Gastrocnemius medialis (tissue), 4 donors: Measurements from ENCODE around the gene WSB1. TPM values are rescaled to one million over a fixed set of nuclear protein-coding genes. Genes with fewer than 3 reads are reported as not detected.

Experiments
- ATAC-seq, 2 donors: fragments of 150-250 bp; one replicate each; pipeline ENCODE4 v1.9.1; 2016
- DNase-seq, 2 donors: peaks; one replicate each; pipeline ENCODE4 v3.0.0-alpha.2; 2019
- H3K27ac ChIP-seq, 4 donors: fragments of 200-600 bp; sonication (generic); 1 replicate in 1 of 4; 2 replicates in 3 of 4; pipeline ENCODE4 v1.5.1; 2016 to 2018; ENCODE audit warnings: mild to moderate bottlenecking in 2 of 4, moderate library complexity in 1 of 4
- H3K27me3 ChIP-seq, 3 donors: fragments of 200-600 bp; sonication (generic) in 2 of 3; 1 replicate in 1 of 3; 2 replicates in 2 of 3; pipeline versions ENCODE4 v1.5.1 to v1.6.0; 2016 to 2019; ENCODE audit warnings: mild to moderate bottlenecking in 1 of 3, moderate library complexity in 1 of 3
- H3K36me3 ChIP-seq, 2 donors: fragments of 200-600 bp; sonication (generic) in 1 of 2; one replicate each; pipeline ENCODE4 v1.5.1; 2017 to 2018
- H3K4me1 ChIP-seq, 2 donors: fragments of 200-600 bp; sonication (generic) in 1 of 2; one replicate each; pipeline ENCODE4 v1.5.1; 2016 to 2017; ENCODE audit warnings: mild to moderate bottlenecking in 2 of 2
- H3K4me3 ChIP-seq, 4 donors: fragments of 200-600 bp; sonication (generic) in 3 of 4; 1 replicate in 1 of 4; 2 replicates in 3 of 4; pipeline ENCODE4 v1.5.1; 2016 to 2019; ENCODE audit warnings: mild to moderate bottlenecking in 2 of 4
- H3K9me3 ChIP-seq, 3 donors: fragments of 200-600 bp; sonication (generic) in 2 of 3; 1 replicate in 1 of 3; 2 replicates in 2 of 3; pipeline ENCODE4 v1.5.1; 2016 to 2019
- POLR2A ChIP-seq, 2 donors: fragments of 450-650 bp; IDR thresholded peaks; one replicate each; pipeline ENCODE4 v1.6.1; 2017; ENCODE audit warnings: antibody characterized with exemption in 2 of 2, mild to moderate bottlenecking in 2 of 2, moderate library complexity in 2 of 2
- in situ Hi-C, 4 donors: fragments of 200-750 bp; cut with MboI; loops; one replicate each; pipeline versions ENCODE4 v1.15.0 to v1.8.0; 2017; ENCODE audit warnings: low sequenced_read_pairs in 4 of 4
- intact Hi-C: fragments of 100-400 bp; cut with DNase I; formaldehyde crosslinking; loops from one replicate; pipeline ENCODE4 v1.15.1; 2023; ENCODE audit warnings: low total_unique reads
- total RNA-seq, 4 donors: library from RNA; depleted of rRNA; stranded (reverse); fragments of >200 nt; gene quantifications; one replicate each; pipeline versions ENCODE4 v1.1.0 to v1.2.3, GENCODE V29; 2016
- TF ChIP-seq, protein P1 (sequence below), 5 experiments: fragments of 450-650 bp in 3 of 5; fragments of 200-600 bp in 2 of 5; sonication (generic) in 2 of 5; IDR thresholded peaks in 4 of 5; conservative IDR thresholded peaks in 1 of 5; 1 replicate in 4 of 5; 2 replicates in 1 of 5; pipeline ENCODE4 v1.5.1; 2016 to 2019; ENCODE audit warnings: antibody characterized with exemption in 5 of 5, mild to moderate bottlenecking in 3 of 5, moderate library complexity in 3 of 5

WSB1 gene
- total RNA-seq, 4 donors from 2014 or later: 15.8 to 48.1 (median 20.4) TPM

DNA sequence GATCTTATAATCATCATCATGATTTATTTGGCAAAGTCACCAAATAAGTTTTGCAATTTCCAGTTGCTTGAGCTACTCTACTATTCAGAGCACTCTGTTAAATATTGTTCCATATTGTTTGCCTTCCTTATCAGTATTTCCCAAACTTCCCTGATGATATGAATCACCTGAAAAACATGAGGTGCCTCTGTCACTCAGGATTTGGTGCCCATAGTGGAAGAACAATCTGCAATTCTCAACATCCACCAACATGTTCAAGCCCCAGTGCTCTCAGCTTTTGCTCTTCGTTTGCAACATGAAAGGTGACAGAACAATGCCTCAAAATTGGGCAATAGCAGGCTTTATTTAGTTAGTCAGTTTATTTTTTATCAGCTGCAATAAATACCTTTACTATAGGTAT lies 28.6 kb upstream of the WSB1 start:
- ATAC-seq: peak; percentile 24 to 80
- Histone ChIP-seq H3K4me1 (no peaks in the 10 kb centered on the region), H3K36me3 (no peaks in the 10 kb centered on the region), H3K27me3 (no peaks in the 10 kb centered on the region), H3K27ac (peak overlapping the region in 3 of 4 donors; percentile 30 to 53 (median 46)), H3K4me3 (no peak overlapping the region), H3K9me3 (no peaks in the 10 kb centered on the region)
- TF ChIP-seq POLR2A (IDR thresholded peaks at IDR 0.05): no peak
- TF ChIP-seq, protein P1, sequence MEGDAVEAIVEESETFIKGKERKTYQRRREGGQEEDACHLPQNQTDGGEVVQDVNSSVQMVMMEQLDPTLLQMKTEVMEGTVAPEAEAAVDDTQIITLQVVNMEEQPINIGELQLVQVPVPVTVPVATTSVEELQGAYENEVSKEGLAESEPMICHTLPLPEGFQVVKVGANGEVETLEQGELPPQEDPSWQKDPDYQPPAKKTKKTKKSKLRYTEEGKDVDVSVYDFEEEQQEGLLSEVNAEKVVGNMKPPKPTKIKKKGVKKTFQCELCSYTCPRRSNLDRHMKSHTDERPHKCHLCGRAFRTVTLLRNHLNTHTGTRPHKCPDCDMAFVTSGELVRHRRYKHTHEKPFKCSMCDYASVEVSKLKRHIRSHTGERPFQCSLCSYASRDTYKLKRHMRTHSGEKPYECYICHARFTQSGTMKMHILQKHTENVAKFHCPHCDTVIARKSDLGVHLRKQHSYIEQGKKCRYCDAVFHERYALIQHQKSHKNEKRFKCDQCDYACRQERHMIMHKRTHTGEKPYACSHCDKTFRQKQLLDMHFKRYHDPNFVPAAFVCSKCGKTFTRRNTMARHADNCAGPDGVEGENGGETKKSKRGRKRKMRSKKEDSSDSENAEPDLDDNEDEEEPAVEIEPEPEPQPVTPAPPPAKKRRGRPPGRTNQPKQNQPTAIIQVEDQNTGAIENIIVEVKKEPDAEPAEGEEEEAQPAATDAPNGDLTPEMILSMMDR (IDR thresholded peaks at IDR 0.05 in 4 of 5, conservative IDR thresholded peaks at IDR 0.05 in 1 of 5): no peak
- intact Hi-C loops: no loop called here
- in situ Hi-C loops: loop anchor here in 1 of 4 donors (10.0 kb wide), 1 partner anchor 59 kb away; no protein-coding TSS in a partner anchor
- DNase-seq: no peak

GRCh38 chr17:27266228-27266627 lies 27.7 kb upstream of the WSB1 start:
- peak overlapping the region; percentile 15 to 53 (median 38) for H3K27ac ChIP-seq
- TF ChIP-seq POLR2A (IDR thresholded peaks at IDR 0.05): no peak
- TF ChIP-seq, protein P1 (IDR thresholded peaks at IDR 0.05 in 4 of 5, conservative IDR thresholded peaks at IDR 0.05 in 1 of 5): no peak
- H3K36me3 ChIP-seq: no peaks in the 10 kb centered on the region
- H3K4me1 ChIP-seq: no peaks in the 10 kb centered on the region
- intact Hi-C loops (no loop called here), in situ Hi-C loops (loop anchor here in 1 of 4 donors (10.0 kb wide), 1 partner anchor 59 kb away; no protein-coding TSS in a partner anchor)
- DNase-seq: no peak
- ATAC-seq: no peak
- no peak overlapping the region for H3K4me3 ChIP-seq
- H3K9me3 ChIP-seq: no peaks in the 10 kb centered on the region
- no peaks in the 10 kb centered on the region for H3K27me3 ChIP-seq

DNA sequence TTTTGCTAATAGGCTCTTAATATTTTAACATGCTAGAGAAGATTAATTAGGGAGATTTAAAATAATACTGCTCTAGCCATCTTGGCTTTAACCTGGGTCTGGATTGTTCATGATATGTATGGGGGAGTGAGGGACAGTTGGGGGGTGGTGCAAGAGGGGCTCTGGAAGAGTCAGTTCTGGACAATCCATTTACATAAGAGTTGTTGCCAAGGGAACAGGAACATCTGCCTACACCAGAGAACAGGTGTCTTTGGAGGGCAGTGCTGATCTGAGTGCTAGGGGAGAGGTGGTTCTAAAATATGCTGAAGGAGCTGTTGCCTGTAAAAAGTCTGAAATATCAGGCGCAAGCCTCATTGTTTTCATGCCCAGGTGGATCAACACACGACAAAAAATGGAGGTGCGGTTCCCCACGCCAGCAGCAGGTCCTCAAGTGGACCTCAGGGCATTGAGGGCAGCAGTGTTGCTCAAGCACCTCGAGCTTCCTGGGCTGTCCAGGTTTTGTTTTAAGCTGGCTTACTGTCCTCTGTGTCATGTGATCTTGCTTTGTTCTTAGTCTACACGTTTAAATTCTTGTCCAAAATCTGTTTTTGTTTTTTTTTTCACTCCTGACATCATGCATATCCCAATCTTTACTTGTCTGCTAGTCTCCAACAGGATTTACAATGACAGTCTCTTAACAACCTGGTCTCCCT lies 25.4 kb upstream of the WSB1 start:
- ATAC-seq (no peak), DNase-seq (no peak)
- Histone ChIP-seq H3K27ac (no peak overlapping the region), H3K36me3 (no peaks in the 10 kb centered on the region), H3K4me1 (no peaks in the 10 kb centered on the region), H3K27me3 (no peaks in the 10 kb centered on the region), H3K9me3 (no peaks in the 10 kb centered on the region), H3K4me3 (no peak overlapping the region)
- intact Hi-C loops (no loop called here), in situ Hi-C loops (loop anchor here in 1 of 4 donors (10.0 kb wide), 1 partner anchor 56 kb away; no protein-coding TSS in a partner anchor)
- TF ChIP-seq POLR2A (IDR thresholded peaks at IDR 0.05): no peak
- TF ChIP-seq, protein P1 (IDR thresholded peaks at IDR 0.05 in 4 of 5, conservative IDR thresholded peaks at IDR 0.05 in 1 of 5): no peak

GRCh38 chr17:27269201-27269600 lies 24.7 kb upstream of the WSB1 start:
- Histone ChIP-seq H3K4me1 (no peaks in the 10 kb centered on the region), H3K9me3 (no peaks in the 10 kb centered on the region), H3K27me3 (no peaks in the 10 kb centered on the region), H3K36me3 (no peaks in the 10 kb centered on the region), H3K4me3 (no peak overlapping the region), H3K27ac (no peak overlapping the region)
- DNase-seq (no peak), ATAC-seq (no peak)
- intact Hi-C loops: no loop called here
- in situ Hi-C loops: loop anchor here in 1 of 4 donors (10.0 kb wide), 1 partner anchor 56 kb away; no protein-coding TSS in a partner anchor
- TF ChIP-seq, protein P1 (IDR thresholded peaks at IDR 0.05 in 4 of 5, conservative IDR thresholded peaks at IDR 0.05 in 1 of 5): no peak
- no peak for TF ChIP-seq POLR2A (IDR thresholded peaks at IDR 0.05)
